Subcutaneous preadipocyte (primary cell): ENCODE results near the gene RHEX. TPM values are rescaled to one million over a fixed set of nuclear protein-coding genes. Genes with fewer than 3 reads are reported as not detected.

Source experiments
- small RNA-seq: library from RNA; depleted of rRNA; stranded (forward); fragments of <200 nt; gene quantifications from one replicate; pipeline ENCODE3, GENCODE V24; 2012
- total RNA-seq: library from RNA; depleted of rRNA; stranded (reverse); fragments of >200 nt; gene quantifications from 2 replicates; pipeline ENCODE4 v1.2.3, GENCODE V29; 2012

Gene RHEX, protein sequence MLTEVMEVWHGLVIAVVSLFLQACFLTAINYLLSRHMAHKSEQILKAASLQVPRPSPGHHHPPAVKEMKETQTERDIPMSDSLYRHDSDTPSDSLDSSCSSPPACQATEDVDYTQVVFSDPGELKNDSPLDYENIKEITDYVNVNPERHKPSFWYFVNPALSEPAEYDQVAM
- not detected in 2 replicates for total RNA-seq

DNA sequence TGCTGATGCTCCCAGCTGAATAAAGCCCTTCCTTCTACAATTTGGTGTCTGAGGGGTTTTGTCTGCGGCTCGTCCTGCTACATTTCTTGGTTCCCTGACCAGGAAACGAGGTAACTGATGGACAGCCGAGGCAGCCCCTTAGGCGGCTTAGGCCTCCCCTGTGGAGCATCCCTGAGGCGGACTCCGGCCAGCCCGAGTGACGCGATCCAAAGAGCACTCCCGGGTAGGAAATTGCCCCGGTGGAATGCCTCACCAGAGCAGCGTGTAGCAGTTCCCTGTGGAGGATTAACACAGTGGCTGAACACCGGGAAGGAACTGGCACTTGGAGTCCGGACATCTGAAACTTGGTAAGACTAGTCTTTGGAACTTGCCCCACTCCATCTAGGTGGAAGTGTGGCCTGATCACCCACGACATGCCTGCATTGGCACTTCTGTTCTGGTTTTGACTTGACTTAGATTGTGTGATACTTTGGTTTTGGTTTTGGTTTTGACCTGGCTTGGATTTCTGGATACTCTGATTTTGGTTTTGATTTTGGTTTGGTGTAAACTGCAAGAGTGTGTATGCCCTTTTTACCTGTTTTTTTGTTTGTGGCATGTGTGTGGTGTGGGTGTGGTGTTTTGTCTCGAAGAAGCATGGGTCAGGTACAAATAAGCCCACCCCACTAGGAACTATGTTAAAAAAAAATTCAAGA, at the start of gene RHEX:
Gene RHEX, plus strand, starts transcription at position 255 of the 692 bp plus-strand sequence. CDS start 44,656 bp downstream, outside the sequence.

DNA sequence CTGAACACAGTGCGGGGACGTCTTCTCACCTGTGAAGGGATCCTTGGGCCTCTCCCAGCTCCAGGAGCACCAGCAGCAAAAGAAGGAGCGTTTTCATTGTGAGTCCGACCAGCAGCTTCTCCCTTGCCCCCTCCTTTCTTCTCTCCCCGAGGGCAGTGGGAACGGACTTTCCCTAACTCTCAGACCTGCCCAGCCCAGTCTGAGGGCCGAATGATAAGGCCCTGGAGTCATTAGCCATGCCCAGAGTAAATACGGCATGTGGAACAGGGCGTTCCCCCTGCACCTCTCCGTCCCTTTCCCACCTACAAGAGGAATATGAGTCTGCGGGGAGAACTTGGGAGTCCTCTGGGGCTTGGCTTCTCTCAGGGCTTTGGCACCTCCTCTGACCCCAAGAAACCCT, 29.3 kb upstream of the RHEX start, which contains the start of gene CTSE:
Gene CTSE, minus strand, starts transcription at position 201 of the 400 bp plus-strand sequence. Its CDS starts 104 bp downstream, at position 97.

DNA sequence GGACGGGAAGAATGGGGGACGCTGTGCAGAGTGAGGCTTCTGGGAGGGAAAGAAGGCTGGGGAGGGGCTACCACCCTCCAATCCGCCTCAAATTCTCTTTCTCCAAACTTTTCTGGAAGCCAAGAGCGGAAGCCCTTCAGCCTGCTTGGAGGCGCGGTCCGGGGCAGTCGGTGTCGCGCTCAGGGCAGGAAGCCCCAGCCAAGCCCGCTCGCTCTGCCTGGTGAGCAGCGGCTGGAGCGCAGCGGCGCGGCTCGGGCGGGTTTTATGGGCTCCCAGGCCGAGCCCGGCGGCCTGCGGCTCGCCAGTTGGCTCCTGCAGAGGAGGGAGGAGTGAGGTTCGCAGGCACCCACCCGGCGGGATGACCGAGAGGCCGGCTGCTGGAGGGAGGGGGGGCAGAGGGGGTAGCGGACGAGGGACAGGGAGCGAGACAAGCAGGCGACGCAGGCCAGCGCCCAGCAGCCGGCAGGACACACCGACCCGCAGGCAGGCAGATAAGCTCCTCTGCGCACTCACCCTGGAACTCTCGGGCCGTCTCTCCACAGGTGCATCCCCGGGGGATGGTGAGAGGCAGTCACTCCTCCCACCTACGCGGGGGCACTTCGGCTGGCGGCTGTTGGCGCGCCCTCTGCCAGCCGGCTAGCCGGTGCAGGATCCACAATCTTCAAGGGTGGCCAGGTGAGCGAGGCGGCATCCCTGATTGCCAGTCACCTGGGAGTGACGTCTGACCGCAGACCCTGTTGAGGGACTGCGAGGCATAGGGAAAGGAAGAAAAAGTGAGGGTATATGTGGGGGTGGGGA, 64.4 kb downstream of the RHEX start, which contains the start of gene AVPR1B:
Gene AVPR1B, minus strand, starts transcription at position 238 of the 798 bp plus-strand sequence. CDS start 498 bp downstream, outside the sequence.

Small RNA genes lying within 50 kb of the gene (small RNA-seq; reads per million reads assigned to genes)
- not detected for gene RF00271

Other genes starting within 250 kb of the RHEX start
- gene SLC41A1, start 240.0 kb upstream of the RHEX start, total RNA-seq, result 8.8 and 12.1 TPM in 2 replicates
- gene PM20D1, start 203.0 kb upstream of the RHEX start, total RNA-seq, result not detected in 2 replicates
- under 0.01 TPM in 1 of 2 replicates, not detected in the other for gene SLC26A9, start 109.7 kb upstream of the RHEX start, total RNA-seq
- gene RAB7B, start 49.8 kb upstream of the RHEX start, total RNA-seq, result 8.2 and 9.9 TPM in 2 replicates
- gene CTSE, start 29.3 kb upstream of the RHEX start, total RNA-seq, result not detected in 2 replicates
- not detected in 2 replicates for gene AVPR1B, start 64.2 kb downstream of the RHEX start, total RNA-seq
- 2.2 and 4.3 TPM in 2 replicates for gene FAM72A, start 149.7 kb downstream of the RHEX start, total RNA-seq
- gene SRGAP2, start 150.4 kb downstream of the RHEX start, total RNA-seq, result 43.0 and 65.7 TPM in 2 replicates